A549 (cell line): ENCODE results near the gene ADSS1. TPM values are rescaled to one million over a fixed set of nuclear protein-coding genes. Genes with fewer than 3 reads are reported as not detected.

Experiments used
- ATAC-seq, 2 experiments: fragments of 200-7000 bp in 1 of 2; fragments of >200 bp in 1 of 2; cut with Nextera tagmentation in 1 of 2; cut with Tn5 transposase in 1 of 2; 3 replicates each; pipeline versions ENCODE4 v1.8.0 to v1.9.1; 2018 to 2020; ENCODE audit warnings: mild to moderate bottlenecking in 1 of 2, moderate library complexity in 1 of 2
- CTCF ChIA-PET: fragments of 300-600 bp; sonication (Branson Sonifier 250); formaldehyde crosslinking; extraction: SDS; loops from one replicate; lab custom pipeline; 2021; ENCODE audit warnings: antibody characterized with exemption, inconsistent platforms; lab: Yijun Ruan, JAX
- POLR2A ChIA-PET: fragments of 350-600 bp; formaldehyde crosslinking; extraction: SDS; loops from one replicate; lab custom pipeline; 2021; ENCODE audit warnings: antibody characterized with exemption, inconsistent platforms; lab: Yijun Ruan, JAX
- DNase-seq, 2 experiments: peaks; one replicate each; pipeline versions ENCODE4 v3.0.0 to v3.0.0-alpha.2; 2011 to 2016; ENCODE audit warnings: low read depth in 1 of 2, low spot score in 1 of 2
- FAIRE-seq: peaks from 2 replicates; lab custom pipeline; 2011; peaks lifted over from hg19 to GRCh38; lab: Jason Lieb, UNC
- H3K27ac ChIP-seq, 2 experiments: fragments of >200 bp; sonication (Bioruptor Twin); formaldehyde crosslinking; 3 replicates each; pipeline ENCODE4 v1.5.1; 2016 to 2017
- H3K4me1 ChIP-seq: fragments of >200 bp; sonication (Bioruptor Twin); formaldehyde crosslinking; 3 replicates; pipeline ENCODE4 v1.6.1; 2016
- H3K4me2 ChIP-seq: fragments of >200 bp; sonication (Bioruptor Twin); formaldehyde crosslinking; 3 replicates; pipeline ENCODE4 v1.6.1; 2016
- H3K4me3 ChIP-seq: fragments of >200 bp; sonication (Bioruptor Twin); formaldehyde crosslinking; 3 replicates; pipeline ENCODE4 v1.5.1; 2016
- H3K9me3 ChIP-seq: fragments of >200 bp; sonication (Bioruptor Twin); formaldehyde crosslinking; 3 replicates; pipeline ENCODE4 v1.6.1; 2016
- CHD2 ChIP-seq: fragments of 150-350 bp; IDR thresholded peaks from 2 replicates; pipeline ENCODE4 v1.6.1; 2014; ENCODE audit warnings: low read length; ENCODE audit not compliant: partially characterized antibody
- CHD4 ChIP-seq: fragments of 200-600 bp; sonication (generic); IDR thresholded peaks from 2 replicates; pipeline ENCODE4 v1.6.1; 2016; ENCODE audit warnings: antibody characterized with exemption, mild to moderate bottlenecking, borderline replicate concordance
- EHMT2 ChIP-seq: fragments of 200-600 bp; sonication (generic); IDR thresholded peaks from 2 replicates; pipeline ENCODE4 v1.6.1; 2016; ENCODE audit warnings: antibody characterized with exemption, low read depth, mild to moderate bottlenecking, moderate library complexity
- EP300 ChIP-seq, 2 experiments: fragments of >200 bp; sonication (Bioruptor Twin); formaldehyde crosslinking; IDR thresholded peaks; 2 replicates in 1 of 2; 3 replicates in 1 of 2; pipeline ENCODE4 v1.6.1; 2016 to 2017
- ESRRA ChIP-seq: fragments of 150-350 bp; IDR thresholded peaks from 2 replicates; pipeline ENCODE4 v1.6.1; 2014; ENCODE audit warnings: mild to moderate bottlenecking, low read length, borderline replicate concordance
- HDAC2 ChIP-seq: fragments of 200-600 bp; sonication (generic); IDR thresholded peaks from 2 replicates; pipeline ENCODE4 v1.6.1; 2016
- HEYL ChIP-seq: fragments of 250-450 bp; sonication (Bioruptor Pico); IDR thresholded peaks from 2 replicates; pipeline ENCODE4 v1.8.0; 2021; ENCODE audit warnings: mild to moderate bottlenecking, moderate library complexity
- HOXB13 ChIP-seq: fragments of 250-450 bp; sonication (Bioruptor Pico); IDR thresholded peaks from 2 replicates; pipeline ENCODE4 v1.5.0; 2020; ENCODE audit warnings: low read depth, mild to moderate bottlenecking, moderate library complexity
- HOXB5 ChIP-seq: fragments of 250-450 bp; sonication (Bioruptor Pico); IDR thresholded peaks from 2 replicates; pipeline ENCODE4 v1.5.0; 2020; ENCODE audit warnings: mild to moderate bottlenecking, moderate library complexity
- JUNB ChIP-seq: fragments of >200 bp; sonication (Bioruptor Twin); formaldehyde crosslinking; IDR thresholded peaks from 2 replicates; pipeline ENCODE4 v1.6.1; 2016
- KDM5A ChIP-seq: fragments of 200-600 bp; sonication (generic); IDR thresholded peaks from 2 replicates; pipeline ENCODE4 v1.6.1; 2016; ENCODE audit warnings: antibody characterized with exemption, mild to moderate bottlenecking
- MAZ ChIP-seq: fragments of 150-350 bp; IDR thresholded peaks from 2 replicates; pipeline ENCODE4 v1.6.1; 2014; ENCODE audit warnings: antibody characterized with exemption, low read depth, low read length, borderline replicate concordance
- MYC ChIP-seq: IDR thresholded peaks from 2 replicates; pipeline ENCODE4 v1.6.1; 2012; ENCODE audit warnings: mild to moderate bottlenecking, inconsistent platforms, low read length, improper control_type of control experiment, borderline replicate concordance
- NPAS2 ChIP-seq: fragments of 250-450 bp; sonication (Bioruptor Pico); IDR thresholded peaks from 2 replicates; pipeline ENCODE4 v1.8.0; 2022; ENCODE audit warnings: mild to moderate bottlenecking, moderate library complexity, borderline replicate concordance
- POLR2A ChIP-seq: IDR thresholded peaks from 2 replicates; pipeline ENCODE4 v1.6.1; 2012; ENCODE audit warnings: mild to moderate bottlenecking, low read length
- RCOR1 ChIP-seq: fragments of 150-350 bp; IDR thresholded peaks from 2 replicates; pipeline ENCODE4 v1.6.1; 2014; ENCODE audit warnings: antibody characterized with exemption, low read length, low read depth
- RNF2 ChIP-seq: fragments of 200-600 bp; sonication (generic); IDR thresholded peaks from 2 replicates; pipeline ENCODE4 v1.6.1; 2016; ENCODE audit warnings: low read depth, mild to moderate bottlenecking, antibody characterized with exemption, moderate library complexity, borderline replicate concordance
- SMC3 ChIP-seq: fragments of >200 bp; sonication (Bioruptor Twin); formaldehyde crosslinking; IDR thresholded peaks from 3 replicates; pipeline ENCODE4 v1.6.1; 2018; ENCODE audit warnings: inconsistent platforms
- TFCP2L1 ChIP-seq: fragments of 250-450 bp; sonication (Bioruptor Pico); IDR thresholded peaks from 2 replicates; pipeline ENCODE4 v1.5.0; 2021; ENCODE audit warnings: mild to moderate bottlenecking
- TP53 ChIP-seq: fragments of 250-450 bp; sonication (Bioruptor Pico); IDR thresholded peaks from 2 replicates; pipeline ENCODE4 v1.5.0; 2021; ENCODE audit warnings: mild to moderate bottlenecking, moderate library complexity
- ZFP36 ChIP-seq: fragments of 450-650 bp; IDR thresholded peaks from 2 replicates; pipeline ENCODE4 v1.6.1; 2014; ENCODE audit warnings: borderline replicate concordance; ENCODE audit not compliant: partially characterized antibody
- WGBS: methylation state at CpG from one replicate; pipeline ENCODE4 v1.1.6; 2017; ENCODE audit errors: missing lambda C conversion rate; 5-methylcytosine and 5-hydroxymethylcytosine counted together
- polyA plus RNA-seq, 4 experiments: library from polyadenylated mRNA; depleted of rRNA in 3 of 4; stranded (reverse); fragments of >200 nt; fragmentation: RNase III in 1 of 4; extraction: RNeasy Plus Mini Kit Qiagen cat#74134 plus additional on column Dnase treatment in 1 of 4; gene quantifications; 2 replicates in 3 of 4; 3 replicates in 1 of 4; pipeline ENCODE4 v1.2.3, GENCODE V29; 2011 to 2017
- TF ChIP-seq, protein P1 (sequence below): fragments of 200-600 bp; sonication (generic); IDR thresholded peaks from 2 replicates; pipeline ENCODE4 v1.6.1; 2016; ENCODE audit warnings: antibody characterized with exemption, mild to moderate bottlenecking, moderate library complexity
- TF ChIP-seq, protein P2 (sequence below): IDR thresholded peaks from 2 replicates; pipeline ENCODE4 v1.6.1; 2012
- TF ChIP-seq, protein P3 (sequence below): fragments of 150-350 bp; IDR thresholded peaks from 2 replicates; pipeline ENCODE4 v1.6.1; 2014; ENCODE audit warnings: low read depth, mild to moderate bottlenecking, low read length
- TF ChIP-seq, protein P4 (sequence below): IDR thresholded peaks from 2 replicates; pipeline ENCODE4 v1.6.1; 2012; ENCODE audit warnings: low read depth, borderline replicate concordance
- TF ChIP-seq, protein P5 (sequence below): fragments of >200 bp; sonication (Bioruptor Twin); formaldehyde crosslinking; IDR thresholded peaks from 2 replicates; pipeline ENCODE4 v1.6.1; 2016

ADSS1 gene
- polyA plus RNA-seq, 2 of the 4 experiments (the other 2 are of a cell fraction): 6.2 to 10.1 TPM

DNA sequence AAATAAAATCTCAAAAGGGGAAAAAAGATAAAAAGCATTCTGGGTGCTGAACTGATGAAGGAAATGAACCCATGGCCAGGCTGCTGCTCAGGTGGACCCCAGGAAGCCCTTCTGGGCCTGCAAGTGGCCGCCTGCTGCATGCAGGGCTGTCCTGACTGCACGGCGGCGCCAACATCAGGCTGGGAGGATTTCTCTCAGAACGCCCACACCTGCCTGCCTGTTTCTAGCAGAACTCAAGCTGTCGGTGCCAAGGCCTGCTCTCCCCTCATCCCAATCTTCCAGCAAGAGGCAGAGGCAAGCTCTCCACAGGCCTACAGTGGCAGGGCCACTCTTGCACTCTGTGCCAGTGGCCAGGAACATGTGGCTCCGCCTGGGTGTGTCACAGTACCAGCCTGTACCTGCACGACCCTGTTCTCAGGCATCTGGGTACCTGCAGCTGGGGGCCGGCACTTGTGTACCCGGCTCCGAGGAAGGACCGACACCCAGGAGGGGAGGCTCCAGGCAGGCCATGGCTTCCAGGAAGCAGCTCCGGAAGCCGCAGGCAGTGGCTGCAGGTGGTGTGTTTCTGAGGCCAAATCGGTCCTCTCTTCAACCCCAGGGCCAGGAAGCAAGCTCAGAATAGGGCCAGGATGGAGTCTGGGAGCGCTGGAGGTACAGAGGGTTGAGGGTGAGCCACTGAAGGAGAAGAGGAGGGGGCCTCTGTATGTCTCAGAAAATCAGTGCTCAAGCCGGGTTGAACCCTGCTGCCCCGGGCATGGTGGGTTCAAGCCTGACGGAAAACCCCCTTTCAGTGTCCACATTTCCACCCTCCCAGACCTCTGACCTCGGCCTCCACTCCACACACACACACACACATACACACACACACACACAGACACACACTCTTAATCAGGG lies 37.2 kb upstream of the ADSS1 start:
- Histone ChIP-seq H3K9me3 (no peaks in the 10 kb centered on the region), H3K4me3 (peak overlapping the region; percentile 99; the same call in 1 of the 3 replicates), H3K4me2 (peak overlapping the region; percentile 86), H3K4me1 (peaks cover 68% of the 10 kb centered on the region), H3K27ac (peak overlapping the region; percentile 98)
- WGBS: 43% methylated on average over 15 of the region's 20 CpGs
- POLR2A ChIA-PET: interaction anchor here (0.6 to 2.3 kb wide), 4 partner anchors 9 to 875 kb away, joined by 3 to 29 read pairs (median 10); partner anchors contain the start of gene SIVA1
- DNase-seq (no peak), FAIRE-seq (no peak), ATAC-seq (no peak)
- CTCF ChIA-PET: interaction anchor here (0.6 to 13.1 kb wide), 7 partner anchors 9 to 41 kb away, joined by 3 to 143 read pairs (median 4); no protein-coding TSS in a partner anchor
- no peak for TF ChIP-seq TP53
- peak; percentile 59; the same call in 1 of the 2 replicates for TF ChIP-seq HOXB13 (CRISPR knock-in tag)

DNA sequence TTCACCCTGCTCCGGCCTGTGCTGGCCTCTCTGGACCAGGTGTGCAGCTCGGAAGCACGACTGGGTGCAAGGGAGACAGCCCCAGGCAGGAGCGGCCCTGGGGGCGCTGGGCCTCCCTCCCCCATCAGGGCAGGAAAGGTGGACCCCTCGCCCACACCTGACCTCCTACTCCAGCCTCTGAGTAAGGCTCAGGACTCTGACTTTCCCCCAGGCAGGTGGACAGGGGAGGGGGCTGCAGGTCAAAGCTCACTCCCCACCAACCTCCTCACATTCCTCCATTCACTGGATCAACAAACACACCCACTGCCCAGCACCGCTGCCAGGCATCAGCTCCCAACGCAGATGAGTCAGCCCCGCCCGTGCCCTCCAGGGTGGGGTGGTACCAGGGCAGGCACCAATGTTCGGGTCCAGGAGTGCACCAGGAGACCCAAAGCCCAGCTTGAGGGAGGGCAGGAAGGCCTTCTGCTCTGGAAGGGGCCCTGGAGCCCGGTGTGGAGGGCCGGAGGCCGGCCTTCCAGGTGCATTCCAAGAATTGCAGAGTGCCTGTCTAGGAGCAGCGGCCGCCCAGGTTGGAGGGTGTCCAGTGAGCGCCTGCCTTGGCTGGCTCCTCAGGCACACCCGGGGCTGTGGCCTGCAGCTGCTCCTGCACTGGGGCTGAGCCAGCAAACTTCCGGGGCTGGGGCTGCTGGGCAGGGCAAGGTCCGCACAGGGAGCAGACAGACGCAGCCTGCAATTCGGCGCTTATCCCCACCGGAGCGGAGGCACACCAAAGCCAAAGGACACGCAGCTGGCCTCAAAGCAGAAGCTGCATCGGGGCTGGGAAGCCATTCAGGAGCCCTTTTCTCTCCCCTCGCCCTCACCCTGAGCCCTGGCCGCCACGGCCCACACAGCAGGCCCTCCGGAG lies 36.2 kb upstream of the ADSS1 start:
- ATAC-seq (peak; percentile 69 to 86), DNase-seq (peak; percentile 94 to 97), FAIRE-seq (peak; percentile 88)
- peak overlapping the region; percentile 98 for H3K27ac ChIP-seq
- ChIA-PET POLR2A (interaction anchor here (0.6 to 2.3 kb wide), 7 partner anchors 8 to 876 kb away, joined by 3 to 29 read pairs (median 7); partner anchors contain the start of genes ADSS1 and SIVA1), CTCF (interaction anchor here (0.7 to 13.1 kb wide), 13 partner anchors 8 to 402 kb away, joined by 3 to 143 read pairs (median 4); no protein-coding TSS in a partner anchor)
- H3K4me1 ChIP-seq: peaks cover 68% of the 10 kb centered on the region
- H3K9me3 ChIP-seq: no peaks in the 10 kb centered on the region
- WGBS: 3% methylated on average over 23 of the region's 31 CpGs
- H3K4me2 ChIP-seq: peak overlapping the region; percentile 86
- peak overlapping the region; percentile 99 for H3K4me3 ChIP-seq
- TF ChIP-seq SMC3: no peak
- no peak for TF ChIP-seq RCOR1
- TF ChIP-seq POLR2A: peak; percentile 60
- TF ChIP-seq ZFP36: no peak
- no peak for TF ChIP-seq HDAC2
- TF ChIP-seq RNF2: no peak
- TF ChIP-seq ESRRA: no peak
- TF ChIP-seq CHD4: no peak
- TF ChIP-seq, protein P1, sequence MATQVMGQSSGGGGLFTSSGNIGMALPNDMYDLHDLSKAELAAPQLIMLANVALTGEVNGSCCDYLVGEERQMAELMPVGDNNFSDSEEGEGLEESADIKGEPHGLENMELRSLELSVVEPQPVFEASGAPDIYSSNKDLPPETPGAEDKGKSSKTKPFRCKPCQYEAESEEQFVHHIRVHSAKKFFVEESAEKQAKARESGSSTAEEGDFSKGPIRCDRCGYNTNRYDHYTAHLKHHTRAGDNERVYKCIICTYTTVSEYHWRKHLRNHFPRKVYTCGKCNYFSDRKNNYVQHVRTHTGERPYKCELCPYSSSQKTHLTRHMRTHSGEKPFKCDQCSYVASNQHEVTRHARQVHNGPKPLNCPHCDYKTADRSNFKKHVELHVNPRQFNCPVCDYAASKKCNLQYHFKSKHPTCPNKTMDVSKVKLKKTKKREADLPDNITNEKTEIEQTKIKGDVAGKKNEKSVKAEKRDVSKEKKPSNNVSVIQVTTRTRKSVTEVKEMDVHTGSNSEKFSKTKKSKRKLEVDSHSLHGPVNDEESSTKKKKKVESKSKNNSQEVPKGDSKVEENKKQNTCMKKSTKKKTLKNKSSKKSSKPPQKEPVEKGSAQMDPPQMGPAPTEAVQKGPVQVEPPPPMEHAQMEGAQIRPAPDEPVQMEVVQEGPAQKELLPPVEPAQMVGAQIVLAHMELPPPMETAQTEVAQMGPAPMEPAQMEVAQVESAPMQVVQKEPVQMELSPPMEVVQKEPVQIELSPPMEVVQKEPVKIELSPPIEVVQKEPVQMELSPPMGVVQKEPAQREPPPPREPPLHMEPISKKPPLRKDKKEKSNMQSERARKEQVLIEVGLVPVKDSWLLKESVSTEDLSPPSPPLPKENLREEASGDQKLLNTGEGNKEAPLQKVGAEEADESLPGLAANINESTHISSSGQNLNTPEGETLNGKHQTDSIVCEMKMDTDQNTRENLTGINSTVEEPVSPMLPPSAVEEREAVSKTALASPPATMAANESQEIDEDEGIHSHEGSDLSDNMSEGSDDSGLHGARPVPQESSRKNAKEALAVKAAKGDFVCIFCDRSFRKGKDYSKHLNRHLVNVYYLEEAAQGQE: no peak
- TF ChIP-seq, protein P2, sequence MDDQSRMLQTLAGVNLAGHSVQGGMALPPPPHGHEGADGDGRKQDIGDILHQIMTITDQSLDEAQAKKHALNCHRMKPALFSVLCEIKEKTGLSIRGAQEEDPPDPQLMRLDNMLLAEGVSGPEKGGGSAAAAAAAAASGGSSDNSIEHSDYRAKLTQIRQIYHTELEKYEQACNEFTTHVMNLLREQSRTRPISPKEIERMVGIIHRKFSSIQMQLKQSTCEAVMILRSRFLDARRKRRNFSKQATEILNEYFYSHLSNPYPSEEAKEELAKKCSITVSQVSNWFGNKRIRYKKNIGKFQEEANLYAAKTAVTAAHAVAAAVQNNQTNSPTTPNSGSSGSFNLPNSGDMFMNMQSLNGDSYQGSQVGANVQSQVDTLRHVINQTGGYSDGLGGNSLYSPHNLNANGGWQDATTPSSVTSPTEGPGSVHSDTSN: peak; percentile 42; the same call in 1 of the 2 replicates
- no peak for TF ChIP-seq CHD2
- TF ChIP-seq, protein P3, sequence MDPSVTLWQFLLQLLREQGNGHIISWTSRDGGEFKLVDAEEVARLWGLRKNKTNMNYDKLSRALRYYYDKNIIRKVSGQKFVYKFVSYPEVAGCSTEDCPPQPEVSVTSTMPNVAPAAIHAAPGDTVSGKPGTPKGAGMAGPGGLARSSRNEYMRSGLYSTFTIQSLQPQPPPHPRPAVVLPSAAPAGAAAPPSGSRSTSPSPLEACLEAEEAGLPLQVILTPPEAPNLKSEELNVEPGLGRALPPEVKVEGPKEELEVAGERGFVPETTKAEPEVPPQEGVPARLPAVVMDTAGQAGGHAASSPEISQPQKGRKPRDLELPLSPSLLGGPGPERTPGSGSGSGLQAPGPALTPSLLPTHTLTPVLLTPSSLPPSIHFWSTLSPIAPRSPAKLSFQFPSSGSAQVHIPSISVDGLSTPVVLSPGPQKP: no peak
- 0 out of 2 replicates have a peak, but pooled peaks have one; percentile 20 for TF ChIP-seq MYC
- TF ChIP-seq MAZ: 0 out of 2 replicates have a peak, but pooled peaks have one; percentile 22
- no peak for TF ChIP-seq TFCP2L1 (CRISPR knock-in tag)
- TF ChIP-seq, protein P4, sequence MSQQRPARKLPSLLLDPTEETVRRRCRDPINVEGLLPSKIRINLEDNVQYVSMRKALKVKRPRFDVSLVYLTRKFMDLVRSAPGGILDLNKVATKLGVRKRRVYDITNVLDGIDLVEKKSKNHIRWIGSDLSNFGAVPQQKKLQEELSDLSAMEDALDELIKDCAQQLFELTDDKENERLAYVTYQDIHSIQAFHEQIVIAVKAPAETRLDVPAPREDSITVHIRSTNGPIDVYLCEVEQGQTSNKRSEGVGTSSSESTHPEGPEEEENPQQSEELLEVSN: peak; percentile 27; the same call in 1 of the 2 replicates
- no peak for TF ChIP-seq KDM5A
- no peak for TF ChIP-seq HEYL (CRISPR knock-in tag)
- TF ChIP-seq, protein P5, sequence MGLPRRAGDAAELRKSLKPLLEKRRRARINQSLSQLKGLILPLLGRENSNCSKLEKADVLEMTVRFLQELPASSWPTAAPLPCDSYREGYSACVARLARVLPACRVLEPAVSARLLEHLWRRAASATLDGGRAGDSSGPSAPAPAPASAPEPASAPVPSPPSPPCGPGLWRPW: no peak
- TF ChIP-seq NPAS2 (CRISPR knock-in tag): no peak
- TF ChIP-seq JUNB: peak; percentile 35; the same call in 1 of the 2 replicates
- TF ChIP-seq EHMT2: no peak
- TF ChIP-seq HOXB5 (CRISPR knock-in tag): peak; percentile 45; the same call in 1 of the 2 replicates
- peak in 1 of 2 experiments; percentile 11; a peak in 1 of 5 replicates for TF ChIP-seq EP300 (IDR thresholded peaks at IDR 0.05)
